MCF 10A (cell line): Measurements from ENCODE around the gene HPS4. TPM values are rescaled to one million over a fixed set of nuclear protein-coding genes. Genes with fewer than 3 reads are reported as not detected.
"Not testable (repeated sequence)": the region's sequence is repeated elsewhere in the genome, so short reads cannot be mapped to it uniquely, and the experiment has no call there.

Experiments used
- BruUV-seq: library from RNA; stranded (reverse); fragments of 400-500 nt; replicated peaks from 2 replicates; lab custom pipeline; 2021; lab: Mats Ljungman, UMichigan
- CTCF ChIA-PET: fragments of 300-600 bp; sonication (Branson Sonifier 250); formaldehyde crosslinking; extraction: SDS; loops from one replicate; lab custom pipeline; 2021; ENCODE audit warnings: antibody characterized with exemption, inconsistent platforms; lab: Yijun Ruan, JAX
- POLR2A ChIA-PET: fragments of 300-600, 350-650 bp; sonication (Branson Sonifier 250); formaldehyde crosslinking; extraction: SDS; loops from one replicate; lab custom pipeline; 2020; ENCODE audit warnings: antibody characterized with exemption, inconsistent platforms; lab: Yijun Ruan, JAX
- DNase-seq: peaks from one replicate; pipeline ENCODE4 v3.0.0-alpha.2; 2018; ENCODE audit not compliant: unreplicated experiment
- H3K27ac Mint-ChIP-seq: one replicate; pipeline ENCODE4 v1.8.0; 2022; ENCODE audit warnings: mild to moderate bottlenecking, low read depth, mixed read lengths; ENCODE audit not compliant: unreplicated experiment
- H3K27me3 Mint-ChIP-seq: one replicate; pipeline ENCODE4 v1.8.0; 2022; ENCODE audit warnings: mixed read lengths; ENCODE audit not compliant: insufficient read depth, unreplicated experiment
- H3K36me3 Mint-ChIP-seq: one replicate; pipeline ENCODE4 v1.8.0; 2022; ENCODE audit warnings: mild to moderate bottlenecking, moderate library complexity, mixed read lengths; ENCODE audit not compliant: insufficient read depth, unreplicated experiment
- H3K4me1 Mint-ChIP-seq: one replicate; pipeline ENCODE4 v1.8.0; 2022; ENCODE audit warnings: mixed read lengths; ENCODE audit not compliant: insufficient read depth, unreplicated experiment
- H3K4me3 Mint-ChIP-seq: one replicate; pipeline ENCODE4 v1.8.0; 2022; ENCODE audit warnings: mild to moderate bottlenecking, moderate library complexity, mixed read lengths; ENCODE audit not compliant: unreplicated experiment
- H3K9me3 Mint-ChIP-seq: one replicate; pipeline ENCODE4 v1.8.0; 2022; ENCODE audit warnings: mixed read lengths; ENCODE audit not compliant: unreplicated experiment
- CTCF ChIP-seq: fragments of 200-600 bp; IDR thresholded peaks from one replicate; pipeline ENCODE4 v1.8.0; 2022; ENCODE audit warnings: antibody characterized with exemption, mild to moderate bottlenecking; ENCODE audit not compliant: unreplicated experiment
- intact Hi-C: fragments of 100-400 bp; cut with micrococcal nuclease; formaldehyde crosslinking; loops from 2 replicates; pipeline ENCODE4 v1.14.1; 2022
- total RNA-seq: library from RNA; stranded (reverse); gene quantifications from 2 replicates; pipeline ENCODE4 v1.2.3, GENCODE V29; 2022

Gene HPS4
- total RNA-seq, 1 experiment from 2014 or later: 35.6 TPM

- H3K27ac Mint-ChIP-seq: no peak overlapping the region
- ChIA-PET POLR2A (interaction anchor here (0.5 to 1.4 kb wide), 2 partner anchors 69 to 1296 kb away, joined by 3 to 4 read pairs; partner anchors contain the start of genes HPS4 and SRRD), CTCF (interaction anchor here (0.8 to 5.0 kb wide), 3 partner anchors 7 to 46 kb away, joined by 3 to 28 read pairs (median 3); no protein-coding TSS in a partner anchor)
- intact Hi-C loops: no loop called here
- H3K27me3 Mint-ChIP-seq: no peaks in the 10 kb centered on the region
- peaks cover 27% of the 10 kb centered on the region for H3K4me1 Mint-ChIP-seq
- DNase-seq: no peak
- H3K9me3 Mint-ChIP-seq: no peaks in the 10 kb centered on the region
- BruUV-seq: no TSS peak
- no peak overlapping the region for H3K4me3 Mint-ChIP-seq
- no peaks in the 10 kb centered on the region for H3K36me3 Mint-ChIP-seq
- TF ChIP-seq CTCF: no peak
These were observed 69.2 kb downstream of the HPS4 start for GRCh38 chr22:26414347-26414746.

GRCh38 chr22:26410386-26410785 is 73.2 kb downstream of the HPS4 start:
- intact Hi-C loops: no loop called here
- H3K27me3 Mint-ChIP-seq: no peaks in the 10 kb centered on the region
- no TSS peak for BruUV-seq
- H3K4me1 Mint-ChIP-seq: peaks cover 6% of the 10 kb centered on the region
- H3K27ac Mint-ChIP-seq: no peak overlapping the region
- no peaks in the 10 kb centered on the region for H3K9me3 Mint-ChIP-seq
- no peaks in the 10 kb centered on the region for H3K36me3 Mint-ChIP-seq
- no peak overlapping the region for H3K4me3 Mint-ChIP-seq
- no peak for DNase-seq
- ChIA-PET POLR2A (no interaction called here), CTCF (interaction anchor here (0.6 to 1.3 kb wide), 7 partner anchors 13 to 291 kb away, joined by 3 to 6 read pairs (median 5); no protein-coding TSS in a partner anchor)
- no peak for TF ChIP-seq CTCF

- intact Hi-C loops: no loop called here
- BruUV-seq: no TSS peak
- ChIA-PET CTCF (interaction anchor here (0.6 to 1.3 kb wide), 7 partner anchors 12 to 291 kb away, joined by 3 to 6 read pairs (median 5); no protein-coding TSS in a partner anchor), POLR2A (no interaction called here)
- no peak overlapping the region for H3K27ac Mint-ChIP-seq
- no peaks in the 10 kb centered on the region for H3K36me3 Mint-ChIP-seq
- H3K9me3 Mint-ChIP-seq: no peaks in the 10 kb centered on the region
- DNase-seq: no peak
- peaks cover 6% of the 10 kb centered on the region for H3K4me1 Mint-ChIP-seq
- H3K4me3 Mint-ChIP-seq: no peak overlapping the region
- no peak for TF ChIP-seq CTCF
- no peaks in the 10 kb centered on the region for H3K27me3 Mint-ChIP-seq
These were observed 73.8 kb downstream of the HPS4 start for GRCh38 chr22:26409719-26410335.

- ChIA-PET POLR2A (interaction anchor here (0.7 kb wide), 1 partner anchor 10 kb away, joined by 3 read pairs; no protein-coding TSS in a partner anchor), CTCF (interaction anchor here (0.9 kb wide), 1 partner anchor 52 kb away, joined by 4 read pairs; no protein-coding TSS in a partner anchor)
- H3K4me3 Mint-ChIP-seq, H3K36me3 Mint-ChIP-seq, DNase-seq, H3K27ac Mint-ChIP-seq, BruUV-seq, H3K27me3 Mint-ChIP-seq, H3K9me3 Mint-ChIP-seq, H3K4me1 Mint-ChIP-seq, intact Hi-C loops: not testable (repeated sequence)
These were observed 74.9 kb downstream of the HPS4 start for GRCh38 chr22:26408562-26409220.
